Peyer's patch (tissue), 4 donors: ENCODE measurements around the gene CCDC157.

ENCODE experiments used
- CTCF ChIP-seq, 6 experiments: fragments of 450-650 bp in 4 of 6; fragments of 200-600 bp in 2 of 6; sonication (generic) in 1 of 6; IDR thresholded peaks; one replicate each; pipeline ENCODE4 v1.5.1; 2017 to 2019; ENCODE audit warnings: antibody characterized with exemption in 6 of 6, mild to moderate bottlenecking in 3 of 6, moderate library complexity in 1 of 6
- POLR2A ChIP-seq, 2 donors: fragments of 450-650 bp; IDR thresholded peaks; one replicate each; pipeline ENCODE4 v1.5.1; 2017; ENCODE audit warnings: antibody characterized with exemption in 2 of 2, mild to moderate bottlenecking in 2 of 2, moderate library complexity in 2 of 2

DNA sequence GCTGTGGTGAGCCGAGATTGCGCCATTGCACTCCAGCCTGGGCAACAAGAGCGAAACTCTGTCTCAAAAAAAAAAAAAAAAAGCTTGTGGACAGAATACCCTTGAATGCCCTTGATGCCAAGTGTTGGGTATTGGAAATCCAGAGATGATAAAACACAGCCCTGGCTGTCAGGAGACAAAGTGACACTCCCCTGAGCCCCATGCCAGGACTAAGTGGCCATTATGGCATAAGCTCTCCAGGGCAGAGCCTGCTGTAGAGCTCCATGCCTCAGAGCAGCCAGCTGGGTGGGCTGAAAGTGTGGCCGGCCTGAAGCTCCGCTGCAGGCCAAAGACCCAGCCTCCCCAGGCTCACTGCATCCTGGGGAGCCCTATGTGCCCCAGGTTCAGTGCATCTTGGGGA, 25.5 kb downstream of the CCDC157 start:
- TF ChIP-seq POLR2A (IDR thresholded peaks at IDR 0.05), result no peak
- TF ChIP-seq CTCF (IDR thresholded peaks at IDR 0.05), result no peak
